Measurements from ENCODE around the gene FXYD6. TPM values are rescaled to one million over a fixed set of nuclear protein-coding genes. Genes with fewer than 3 reads are reported as not detected.

The FXYD6 gene
- total RNA-seq, 1 experiment from 2014 or later: 12.2 TPM

- intact Hi-C loops (cut with micrococcal nuclease; ENCODE audit: unreplicated experiment): no loop called here
- DNase-seq (ENCODE audit: low spot score): no peak
- no peaks in the 10 kb centered on the region for H3K36me3 ChIP-seq (ENCODE audit: insufficient read depth, low read length, poor library complexity, severe bottlenecking)
- ChIA-PET POLR2A (ENCODE audit: low non-redundant PET) (no interaction called here), CTCF (interaction anchor here (1.1 kb wide), 1 partner anchor 45 kb away, joined by 3 read pairs; no protein-coding TSS in a partner anchor)
- no peaks in the 10 kb centered on the region for H3K9me3 ChIP-seq (ENCODE audit: low read depth, low read length, poor library complexity, severe bottlenecking)
- H3K4me3 ChIP-seq (ENCODE audit: low read depth, low read length, poor library complexity, severe bottlenecking): no peak overlapping the region
- no TSS peak for BruUV-seq (replicated peaks)
- H3K27ac ChIP-seq (ENCODE audit: low read depth, low read length, poor library complexity, severe bottlenecking): no peak overlapping the region
- no peaks in the 10 kb centered on the region for H3K27me3 ChIP-seq (replicated peaks; ENCODE audit: insufficient read depth, low read depth, low read length, poor library complexity)
- TF ChIP-seq EZH2 (IDR thresholded peaks at IDR 0.05; ENCODE audit: borderline replicate concordance, low read depth, low read length, poor library complexity, severe bottlenecking): no peak
- TF ChIP-seq CTCF (conservative IDR thresholded peaks at IDR 0.05; ENCODE audit: low read depth, low read length): no peak
- peaks cover under 1% of the 10 kb centered on the region for H3K4me1 ChIP-seq (ENCODE audit: insufficient read depth, low read length, poor library complexity, severe bottlenecking)
Measured at GRCh38 chr11:117901601-117902000, 25.1 kb upstream of the FXYD6 start.

GRCh38 chr11:117900720-117901440 is 24.4 kb upstream of the FXYD6 start:
- no peak for TF ChIP-seq CTCF (conservative IDR thresholded peaks at IDR 0.05; ENCODE audit: low read depth, low read length)
- TF ChIP-seq EZH2 (IDR thresholded peaks at IDR 0.05; ENCODE audit: borderline replicate concordance, low read depth, low read length, poor library complexity, severe bottlenecking): no peak
- Histone ChIP-seq H3K36me3 (ENCODE audit: insufficient read depth, low read length, poor library complexity, severe bottlenecking) (no peaks in the 10 kb centered on the region), H3K27ac (ENCODE audit: low read depth, low read length, poor library complexity, severe bottlenecking) (no peak overlapping the region), H3K4me1 (ENCODE audit: insufficient read depth, low read length, poor library complexity, severe bottlenecking) (no peaks in the 10 kb centered on the region), H3K9me3 (ENCODE audit: low read depth, low read length, poor library complexity, severe bottlenecking) (no peaks in the 10 kb centered on the region), H3K27me3 (replicated peaks; ENCODE audit: insufficient read depth, low read depth, low read length, poor library complexity) (no peaks in the 10 kb centered on the region), H3K4me3 (ENCODE audit: low read depth, low read length, poor library complexity, severe bottlenecking) (no peak overlapping the region)
- no peak for DNase-seq (ENCODE audit: low spot score)
- POLR2A ChIA-PET (ENCODE audit: low non-redundant PET): no interaction called here
- CTCF ChIA-PET: interaction anchor here (0.6 kb wide), 1 partner anchor 46 kb away, joined by 3 read pairs; no protein-coding TSS in a partner anchor
- no TSS peak for BruUV-seq (replicated peaks)
- intact Hi-C loops (cut with micrococcal nuclease; ENCODE audit: unreplicated experiment): no loop called here

- DNase-seq (ENCODE audit: low spot score): no peak
- ChIA-PET CTCF (interaction anchor here (0.6 kb wide), 1 partner anchor 46 kb away, joined by 3 read pairs; no protein-coding TSS in a partner anchor), POLR2A (ENCODE audit: low non-redundant PET) (no interaction called here)
- BruUV-seq (replicated peaks): no TSS peak
- no peak overlapping the region for H3K4me3 ChIP-seq (ENCODE audit: low read depth, low read length, poor library complexity, severe bottlenecking)
- intact Hi-C loops (cut with micrococcal nuclease; ENCODE audit: unreplicated experiment): no loop called here
- no peak overlapping the region for H3K27ac ChIP-seq (ENCODE audit: low read depth, low read length, poor library complexity, severe bottlenecking)
- no peaks in the 10 kb centered on the region for H3K9me3 ChIP-seq (ENCODE audit: low read depth, low read length, poor library complexity, severe bottlenecking)
- no peaks in the 10 kb centered on the region for H3K36me3 ChIP-seq (ENCODE audit: insufficient read depth, low read length, poor library complexity, severe bottlenecking)
- no peaks in the 10 kb centered on the region for H3K27me3 ChIP-seq (replicated peaks; ENCODE audit: insufficient read depth, low read depth, low read length, poor library complexity)
- TF ChIP-seq EZH2 (IDR thresholded peaks at IDR 0.05; ENCODE audit: borderline replicate concordance, low read depth, low read length, poor library complexity, severe bottlenecking) (no peak), CTCF (conservative IDR thresholded peaks at IDR 0.05; ENCODE audit: low read depth, low read length) (no peak)
- H3K4me1 ChIP-seq (ENCODE audit: insufficient read depth, low read length, poor library complexity, severe bottlenecking): no peaks in the 10 kb centered on the region
Measured at GRCh38 chr11:117900121-117900648, 23.7 kb upstream of the FXYD6 start.

Measured in A673 (cell line).